HepG2 (cell line): ENCODE measurements around the gene SLX1A. TPM values are rescaled to one million over a fixed set of nuclear protein-coding genes. Genes with fewer than 3 reads are reported as not detected.

Source experiments
- BCL6 ChIP-seq: IDR thresholded peaks from 2 replicates; pipeline ENCODE4 v1.6.1; 2016; ENCODE audit warnings: missing genetic modification reagents, missing compliant biosample characterization
- EP300 ChIP-seq, 3 experiments: sonication (generic) in 1 of 3; formaldehyde crosslinking in 1 of 3; IDR thresholded peaks; 2 replicates each; pipeline versions ENCODE4 v1.5.1 to v1.6.1; 2011 to 2020; ENCODE audit warnings: low read depth in 2 of 3, low read length in 2 of 3, borderline replicate concordance in 1 of 3, improper control_type of control experiment in 1 of 3, mild to moderate bottlenecking in 1 of 3, missing genetic modification reagents in 1 of 3, moderate library complexity in 1 of 3
- ETV6 ChIP-seq: sonication (generic); formaldehyde crosslinking; conservative IDR thresholded peaks from 2 replicates; pipeline ENCODE4 v1.4.0; 2020; ENCODE audit warnings: missing genetic modification reagents
- FLYWCH1 ChIP-seq: sonication (generic); formaldehyde crosslinking; IDR thresholded peaks from 2 replicates; pipeline ENCODE4 v1.8.1; 2023; ENCODE audit warnings: mild to moderate bottlenecking, missing genetic modification reagents
- HNF4G ChIP-seq, 2 experiments: sonication (generic) in 1 of 2; formaldehyde crosslinking in 1 of 2; IDR thresholded peaks; 2 replicates each; pipeline versions ENCODE4 v1.4.0 to v1.6.1; 2011 to 2020; ENCODE audit warnings: borderline replicate concordance in 2 of 2, low read depth in 2 of 2, mild to moderate bottlenecking in 2 of 2, low read length in 1 of 2, missing genetic modification reagents in 1 of 2, moderate library complexity in 1 of 2
- KDM1A ChIP-seq: IDR thresholded peaks from 2 replicates; pipeline ENCODE4 v1.6.1; 2016; ENCODE audit warnings: missing compliant biosample characterization
- MLX ChIP-seq: IDR thresholded peaks from 2 replicates; pipeline ENCODE4 v1.6.1; 2016
- MTF2 ChIP-seq: sonication (generic); formaldehyde crosslinking; IDR thresholded peaks from 2 replicates; pipeline ENCODE4 v1.5.0; 2020; ENCODE audit warnings: missing genetic modification reagents, borderline replicate concordance
- NFE2L2 ChIP-seq: fragments of 150-350 bp; IDR thresholded peaks from 2 replicates; pipeline ENCODE4 v1.6.1; 2014; ENCODE audit warnings: low read length
- NR2F1 ChIP-seq, 2 experiments: fragments of 450-650 bp in 1 of 2; formaldehyde crosslinking in 1 of 2; IDR thresholded peaks; 2 replicates each; pipeline versions ENCODE4 v1.5.0 to v1.6.1; 2016 to 2020; ENCODE audit warnings: mild to moderate bottlenecking in 1 of 2, missing compliant biosample characterization in 1 of 2, missing genetic modification reagents in 1 of 2, moderate library complexity in 1 of 2
- PLSCR1 ChIP-seq: sonication (generic); formaldehyde crosslinking; IDR thresholded peaks from 2 replicates; pipeline ENCODE4 v1.5.0; 2020; ENCODE audit warnings: missing genetic modification reagents, mild to moderate bottlenecking, borderline replicate concordance
- RORA ChIP-seq: sonication (generic); formaldehyde crosslinking; IDR thresholded peaks from 2 replicates; pipeline ENCODE4 v1.5.0; 2020; ENCODE audit warnings: mild to moderate bottlenecking, missing genetic modification reagents, moderate library complexity
- SKIL ChIP-seq: sonication (generic); formaldehyde crosslinking; IDR thresholded peaks from 2 replicates; pipeline ENCODE4 v1.8.0; 2022; ENCODE audit warnings: missing genetic modification reagents, mild to moderate bottlenecking, moderate library complexity, borderline replicate concordance
- SMARCC2 ChIP-seq: fragments of 450-650 bp; IDR thresholded peaks from 2 replicates; pipeline ENCODE4 v1.6.1; 2017; ENCODE audit warnings: antibody characterized with exemption, mild to moderate bottlenecking
- XRCC5 ChIP-seq: fragments of 200-400 bp; formaldehyde crosslinking; optimal IDR thresholded peaks from 2 replicates; pipeline ENCODE3; 2017; ENCODE audit warnings: mild to moderate bottlenecking, low read length
- ZNF101 ChIP-seq: sonication (generic); formaldehyde crosslinking; IDR thresholded peaks from 2 replicates; pipeline ENCODE4 v1.4.0; 2020; ENCODE audit warnings: mild to moderate bottlenecking, low read depth, missing genetic modification reagents, borderline replicate concordance
- ZNF296 ChIP-seq: sonication (generic); formaldehyde crosslinking; conservative IDR thresholded peaks from 2 replicates; pipeline ENCODE4 v1.5.0; 2020; ENCODE audit warnings: mild to moderate bottlenecking, missing genetic modification reagents
- ZNF441 ChIP-seq: sonication (generic); formaldehyde crosslinking; IDR thresholded peaks from 2 replicates; pipeline ENCODE4 v1.7.0; 2021; ENCODE audit warnings: missing genetic modification reagents, borderline replicate concordance
- ZSCAN5A ChIP-seq: sonication (generic); formaldehyde crosslinking; IDR thresholded peaks from 2 replicates; pipeline ENCODE4 v1.8.0; 2022; ENCODE audit warnings: mild to moderate bottlenecking, missing genetic modification reagents, borderline replicate concordance
- polyA plus RNA-seq, 8 experiments: library from polyadenylated mRNA; depleted of rRNA in 3 of 8; stranded (reverse) in 7 of 8; unstranded in 1 of 8; fragments of >200 nt; fragmentation: Illumina TruSeq in 4 of 8; extraction: Trizol in 4 of 8; gene quantifications; 2 replicates each; pipeline versions ENCODE4 v1.2.1 to v1.2.3, GENCODE V29; 2011 to 2016; ENCODE audit warnings: low read depth in 4 of 8, missing spikeins in 1 of 8, mixed read lengths in 1 of 8; ENCODE audit not compliant: insufficient read depth in 1 of 8
- total RNA-seq, 5 experiments: library from RNA; depleted of rRNA; stranded (reverse); fragments of >200 nt; fragmentation: Illumina TruSeq; extraction: Trizol; gene quantifications; 2 replicates each; pipeline ENCODE4 v1.2.3, GENCODE V29; 2016; ENCODE audit warnings: low read depth in 1 of 5

Gene SLX1A
- total and polyA plus RNA-seq, 2 of the 13 experiments (the other 11 are each of a cell fraction or from before 2014, with no cell fraction given), result 12.0 to 37.1 TPM

GRCh38 chr16:30155188-30155587, 38.5 kb upstream of the SLX1A start (continued):
- TF ChIP-seq MLX (no peak), NR2F1 (CRISPR knock-in tag; IDR thresholded peaks at IDR 0.05) (0 out of 4 replicates have a peak, but pooled peaks of 1 of the 2 experiments have one; percentile 13), SMARCC2 (no peak), ZNF441 (CRISPR knock-in tag) (no peak), RORA (CRISPR knock-in tag) (no peak), ZNF296 (no peak), SKIL (CRISPR knock-in tag) (no peak), ETV6 (no peak), EP300 (IDR thresholded peaks at IDR 0.05; ENCODE audit: low read depth in 2 of 2, low read length in 2 of 2) (0 out of 4 replicates have a peak, but pooled peaks of 1 of the 2 experiments have one; percentile 6), EP300 (CRISPR knock-in tag; IDR thresholded peaks at IDR 0.05; ENCODE audit: borderline replicate concordance) (no peak), PLSCR1 (CRISPR knock-in tag) (no peak), FLYWCH1 (CRISPR knock-in tag) (no peak), XRCC5 (no peak), ZNF101 (CRISPR knock-in tag) (no peak), NFE2L2 (no peak), MTF2 (CRISPR knock-in tag) (no peak), HNF4G (IDR thresholded peaks at IDR 0.05; ENCODE audit: borderline replicate concordance, low read depth, low read length) (no peak), HNF4G (CRISPR knock-in tag; IDR thresholded peaks at IDR 0.05; ENCODE audit: borderline replicate concordance, low read depth) (no peak), ZSCAN5A (no peak), KDM1A (no peak), BCL6 (CRISPR knock-in tag) (no peak)
